Measurements from ENCODE around the gene ERC2. TPM values are rescaled to one million over a fixed set of nuclear protein-coding genes. Genes with fewer than 3 reads are reported as not detected.

ERC2 gene
- total RNA-seq, 2 donors from 2014 or later, result 0.21 to 0.30 TPM

DNA sequence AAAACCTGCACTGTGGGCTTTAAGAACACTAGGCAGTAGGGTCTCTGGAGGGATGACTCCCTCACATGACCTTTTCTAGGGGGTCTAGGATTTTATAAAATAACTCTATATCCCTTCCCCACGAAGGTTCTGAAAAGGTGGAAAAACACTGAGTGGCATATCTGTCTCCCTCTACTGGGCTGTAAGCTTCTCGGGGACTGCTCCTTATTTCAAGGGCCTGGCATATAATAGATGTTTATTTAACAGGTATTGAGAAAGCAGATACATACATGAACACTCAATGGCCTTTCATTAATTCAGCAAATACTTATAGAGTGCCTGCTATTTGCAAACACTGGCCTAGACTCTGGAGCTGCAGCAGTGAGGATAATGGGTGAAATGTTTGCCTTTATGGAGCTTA lies 834.9 kb downstream of the ERC2 start:
- Histone ChIP-seq H3K4me1 (no peaks in the 10 kb centered on the region), H3K9me3 (no peaks in the 10 kb centered on the region), H3K9ac (ENCODE audit: low read depth in 2 of 2, low read length in 2 of 2) (no peak overlapping the region), H3K36me3 (no peaks in the 10 kb centered on the region), H3K4me3 (no peak overlapping the region), H3K27ac (no peak overlapping the region), H3K27me3 (no peaks in the 10 kb centered on the region)
- intact Hi-C loops (cut with DNase I), result no loop called here
- no peak for DNase-seq
- TF ChIP-seq, protein P1, sequence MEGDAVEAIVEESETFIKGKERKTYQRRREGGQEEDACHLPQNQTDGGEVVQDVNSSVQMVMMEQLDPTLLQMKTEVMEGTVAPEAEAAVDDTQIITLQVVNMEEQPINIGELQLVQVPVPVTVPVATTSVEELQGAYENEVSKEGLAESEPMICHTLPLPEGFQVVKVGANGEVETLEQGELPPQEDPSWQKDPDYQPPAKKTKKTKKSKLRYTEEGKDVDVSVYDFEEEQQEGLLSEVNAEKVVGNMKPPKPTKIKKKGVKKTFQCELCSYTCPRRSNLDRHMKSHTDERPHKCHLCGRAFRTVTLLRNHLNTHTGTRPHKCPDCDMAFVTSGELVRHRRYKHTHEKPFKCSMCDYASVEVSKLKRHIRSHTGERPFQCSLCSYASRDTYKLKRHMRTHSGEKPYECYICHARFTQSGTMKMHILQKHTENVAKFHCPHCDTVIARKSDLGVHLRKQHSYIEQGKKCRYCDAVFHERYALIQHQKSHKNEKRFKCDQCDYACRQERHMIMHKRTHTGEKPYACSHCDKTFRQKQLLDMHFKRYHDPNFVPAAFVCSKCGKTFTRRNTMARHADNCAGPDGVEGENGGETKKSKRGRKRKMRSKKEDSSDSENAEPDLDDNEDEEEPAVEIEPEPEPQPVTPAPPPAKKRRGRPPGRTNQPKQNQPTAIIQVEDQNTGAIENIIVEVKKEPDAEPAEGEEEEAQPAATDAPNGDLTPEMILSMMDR (IDR thresholded peaks at IDR 0.05), result no peak

DNA sequence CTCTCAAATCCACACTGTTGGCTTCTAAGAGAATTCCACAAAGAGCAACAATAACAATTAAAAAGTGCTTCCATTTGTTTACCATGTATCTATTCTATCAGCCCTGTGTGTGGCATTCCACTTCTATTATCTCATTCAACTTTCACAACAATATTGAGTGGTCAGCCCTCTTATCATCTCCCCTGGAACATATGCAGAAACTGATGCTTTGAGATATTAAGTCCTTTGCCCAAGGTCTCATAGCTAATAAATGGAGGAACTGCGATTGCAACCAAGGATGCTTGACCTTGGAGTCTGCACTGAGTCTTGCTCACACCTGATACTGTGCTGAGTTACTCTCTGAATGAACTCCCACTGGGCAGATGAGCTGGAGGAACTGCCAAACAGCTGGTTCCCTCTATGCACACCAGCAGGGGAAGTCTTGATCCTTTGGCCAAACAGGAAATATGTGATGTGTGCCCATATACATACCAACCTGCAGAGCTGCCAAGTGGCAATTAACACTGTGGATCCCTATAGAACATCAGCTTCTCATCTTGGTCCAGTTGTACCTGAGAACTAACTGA lies 836.4 kb downstream of the ERC2 start:
- no peaks in the 10 kb centered on the region for H3K4me1 ChIP-seq
- no peaks in the 10 kb centered on the region for H3K9me3 ChIP-seq
- no peaks in the 10 kb centered on the region for H3K27me3 ChIP-seq
- TF ChIP-seq, protein P1 (IDR thresholded peaks at IDR 0.05), result no peak
- no peak for DNase-seq
- H3K4me3 ChIP-seq, result no peak overlapping the region
- no peaks in the 10 kb centered on the region for H3K36me3 ChIP-seq
- intact Hi-C loops (cut with DNase I), result no loop called here
- H3K9ac ChIP-seq (ENCODE audit: low read depth in 2 of 2, low read length in 2 of 2), result no peak overlapping the region
- peak overlapping the region; percentile 66 for H3K27ac ChIP-seq

DNA sequence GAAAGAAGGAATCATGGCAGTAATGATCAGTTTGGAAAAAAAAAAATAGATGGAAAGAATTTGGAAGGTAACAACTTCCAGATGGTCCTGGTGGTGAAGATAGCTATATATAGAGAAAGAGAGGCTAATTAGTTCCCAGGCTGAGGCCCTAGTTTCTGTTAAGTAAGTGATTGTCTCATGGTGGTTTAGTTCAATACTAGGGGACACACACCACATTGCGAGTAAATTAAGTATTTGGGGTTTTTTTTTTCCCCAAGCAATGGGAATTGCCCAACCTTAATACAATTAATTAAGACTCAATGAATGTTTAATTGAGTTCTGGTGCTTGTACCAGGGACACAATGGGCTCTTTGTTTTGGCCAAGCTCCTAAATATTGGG lies 837.4 kb downstream of the ERC2 start:
- TF ChIP-seq, protein P1 (IDR thresholded peaks at IDR 0.05), result no peak
- no peak for DNase-seq
- intact Hi-C loops (cut with DNase I), result no loop called here
- Histone ChIP-seq H3K27me3 (no peaks in the 10 kb centered on the region), H3K4me1 (no peaks in the 10 kb centered on the region), H3K27ac (peak overlapping the region; percentile 66), H3K9ac (ENCODE audit: low read depth in 2 of 2, low read length in 2 of 2) (no peak overlapping the region), H3K36me3 (no peaks in the 10 kb centered on the region), H3K9me3 (no peaks in the 10 kb centered on the region), H3K4me3 (no peak overlapping the region)

DNA sequence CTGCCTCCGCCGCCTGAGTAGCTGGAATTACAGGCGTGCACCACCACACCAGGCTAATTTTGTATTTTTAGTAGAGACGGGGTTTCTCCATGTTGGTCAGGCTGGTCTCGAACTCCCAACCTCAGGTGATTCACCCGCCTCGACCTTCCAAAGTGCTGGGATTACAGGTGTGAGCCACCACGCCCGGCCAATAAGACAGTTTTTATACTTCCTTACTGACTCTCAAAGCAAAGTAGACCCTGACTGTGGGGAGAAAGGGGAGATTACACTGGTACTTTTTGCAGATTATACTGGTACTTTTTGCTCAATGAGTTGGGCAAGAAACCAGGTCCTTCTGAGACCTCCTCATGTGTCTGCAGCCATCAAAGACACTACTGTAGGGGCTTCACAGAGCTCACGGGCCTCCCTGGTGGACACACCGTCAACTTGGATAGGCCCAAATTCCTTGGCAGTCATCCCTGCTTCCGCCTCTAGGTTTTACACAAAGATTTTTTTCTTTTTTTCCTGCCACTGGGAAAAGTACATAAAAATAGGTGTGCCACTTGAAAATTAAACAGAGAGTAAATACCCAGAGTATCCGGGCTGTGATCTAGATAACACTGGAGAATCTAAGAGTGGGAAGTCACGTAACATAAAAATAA lies 837.9 kb downstream of the ERC2 start:
- no peaks in the 10 kb centered on the region for H3K27me3 ChIP-seq
- no peaks in the 10 kb centered on the region for H3K36me3 ChIP-seq
- H3K9me3 ChIP-seq, result no peaks in the 10 kb centered on the region
- no peak overlapping the region for H3K9ac ChIP-seq (ENCODE audit: low read depth in 2 of 2, low read length in 2 of 2)
- TF ChIP-seq, protein P1 (IDR thresholded peaks at IDR 0.05), result no peak
- peak overlapping the region; percentile 66 for H3K27ac ChIP-seq
- H3K4me3 ChIP-seq, result no peak overlapping the region
- intact Hi-C loops (cut with DNase I), result no loop called here
- H3K4me1 ChIP-seq, result no peaks in the 10 kb centered on the region
- DNase-seq, result peak; percentile 80

DNA sequence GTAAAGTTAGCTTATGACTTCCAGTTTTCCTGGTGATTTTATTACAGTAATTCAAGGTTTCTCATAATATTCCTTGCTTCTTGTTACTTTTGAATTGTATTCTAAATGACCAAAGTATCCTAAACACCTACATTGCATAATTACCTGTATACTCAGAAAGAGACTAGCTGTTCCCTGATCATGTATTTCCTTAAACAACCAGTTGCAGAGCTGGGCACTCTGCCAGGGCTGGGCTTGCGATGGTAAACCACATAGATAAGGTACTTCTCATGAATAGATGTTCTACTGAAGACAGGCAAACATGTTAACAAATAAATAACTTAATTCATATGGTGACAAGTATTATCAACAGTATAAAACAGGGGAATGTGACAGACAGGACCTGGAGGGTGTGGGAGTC lies 838.8 kb downstream of the ERC2 start:
- TF ChIP-seq, protein P1 (IDR thresholded peaks at IDR 0.05), result no peak
- intact Hi-C loops (cut with DNase I), result no loop called here
- H3K27ac ChIP-seq, result peak overlapping the region; percentile 66
- H3K4me3 ChIP-seq, result no peak overlapping the region
- H3K4me1 ChIP-seq, result no peaks in the 10 kb centered on the region
- DNase-seq, result peak; percentile 92
- H3K36me3 ChIP-seq, result no peaks in the 10 kb centered on the region
- no peaks in the 10 kb centered on the region for H3K27me3 ChIP-seq
- no peak overlapping the region for H3K9ac ChIP-seq (ENCODE audit: low read depth in 2 of 2, low read length in 2 of 2)
- no peaks in the 10 kb centered on the region for H3K9me3 ChIP-seq
